Measurements from ENCODE around the gene RBL2.

Gene RBL2

DNA sequence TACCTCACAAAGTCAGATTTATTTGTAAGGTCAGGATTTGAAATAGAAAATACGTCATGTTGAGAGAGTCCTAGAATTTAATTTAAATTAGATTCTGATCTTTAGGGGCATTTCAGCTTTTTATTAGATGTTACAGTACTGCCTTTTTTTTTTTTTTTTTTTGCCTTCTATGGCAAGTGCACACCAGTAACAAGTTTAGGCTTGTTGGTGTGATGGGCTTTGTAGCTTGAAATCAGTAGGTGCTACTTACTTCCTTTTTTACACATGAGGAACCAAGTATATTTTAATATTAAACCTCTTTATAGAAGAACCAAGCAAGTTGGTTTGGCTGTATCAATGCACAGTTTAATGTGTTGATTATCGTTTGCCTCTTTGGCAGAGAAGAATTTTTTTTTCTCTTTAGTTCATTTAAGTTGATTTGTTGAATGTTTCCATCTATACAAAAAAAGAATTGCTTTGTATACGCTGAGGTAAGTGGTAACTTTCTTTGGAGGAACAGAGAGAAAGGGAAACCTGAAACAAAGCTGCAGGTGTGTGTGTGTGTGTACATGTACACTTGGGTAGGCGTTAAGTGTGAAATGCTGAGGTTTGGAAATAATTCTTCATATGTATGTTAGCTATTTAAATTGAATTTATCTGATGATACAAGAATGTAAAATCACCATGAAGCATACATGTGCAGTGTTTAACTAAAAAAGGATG, 15.7 kb downstream of the RBL2 start:
- no peak for DNase-seq (ENCODE audit: low read depth)

- no peak for DNase-seq (ENCODE audit: low read depth)
These were observed 19.7 kb downstream of the RBL2 start for GRCh38 chr16:53453928-53454327.

DNA sequence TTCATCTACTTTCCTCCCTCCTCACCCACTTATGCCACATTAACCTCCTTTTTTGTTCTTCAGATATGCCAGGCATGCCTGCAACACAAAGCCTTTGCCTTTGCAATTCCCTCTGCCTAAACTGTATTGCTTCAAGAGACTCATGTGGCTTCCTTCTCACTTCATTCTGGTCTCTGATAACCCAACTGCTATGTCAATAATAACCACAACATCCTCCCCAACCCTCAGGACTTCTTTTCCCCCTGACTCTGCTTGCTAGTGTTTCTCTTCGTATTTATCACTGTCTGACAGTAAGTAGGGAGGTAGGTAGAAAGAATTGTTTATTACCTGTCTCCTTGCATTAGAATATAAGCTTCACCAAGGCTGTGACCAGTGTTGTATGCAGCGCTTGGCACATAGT, 22.4 kb downstream of the RBL2 start:
- DNase-seq (ENCODE audit: low read depth), result no peak

DNA sequence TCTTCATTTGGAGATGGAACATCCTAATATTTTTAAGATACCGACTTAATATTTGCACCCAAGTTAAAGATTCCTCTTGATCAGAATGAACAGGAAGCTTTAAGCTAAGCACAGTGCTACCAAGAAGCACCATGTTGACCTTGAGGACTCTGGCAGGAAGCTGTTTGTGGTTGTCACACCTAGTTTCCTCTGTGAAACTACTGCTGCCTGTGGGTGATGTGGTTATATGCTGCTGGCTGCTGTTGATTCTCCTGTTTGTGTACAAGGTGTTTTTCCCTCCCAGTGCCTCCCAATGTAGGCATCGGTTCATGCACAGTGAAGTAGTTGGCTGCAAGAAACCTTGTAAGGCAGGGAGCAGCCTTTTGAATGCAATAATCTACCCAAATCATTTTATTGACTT, 23.4 kb downstream of the RBL2 start:
- DNase-seq (ENCODE audit: low read depth), result no peak

- DNase-seq (ENCODE audit: low read depth), result no peak
These were observed 24.4 kb downstream of the RBL2 start for GRCh38 chr16:53458635-53459034.

GRCh38 chr16:53465606-53466280, 31.5 kb downstream of the RBL2 start:
- DNase-seq (ENCODE audit: low read depth), result peak; percentile 56

GRCh38 chr16:53476867-53477266, 42.6 kb downstream of the RBL2 start:
- DNase-seq (ENCODE audit: low read depth), result no peak

GRCh38 chr16:53478965-53479364, 44.7 kb downstream of the RBL2 start:
- no peak for DNase-seq (ENCODE audit: low read depth)

DNA sequence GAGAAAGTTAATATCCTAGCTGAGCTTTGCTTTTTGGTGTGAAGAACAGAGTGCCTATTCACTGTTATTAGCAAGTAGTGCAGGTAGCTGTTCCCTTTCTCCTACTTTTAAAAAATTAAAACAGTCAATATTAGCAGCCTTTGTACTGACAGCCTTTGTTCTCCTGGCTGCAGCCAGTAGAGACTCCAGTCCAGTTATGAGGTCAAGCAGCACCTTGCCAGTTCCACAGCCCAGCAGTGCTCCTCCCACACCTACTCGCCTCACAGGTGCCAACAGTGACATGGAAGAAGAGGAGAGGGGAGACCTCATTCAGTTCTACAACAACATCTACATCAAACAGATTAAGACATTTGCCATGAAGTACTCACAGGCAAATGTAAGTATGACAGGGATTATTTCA, 46.1 kb downstream of the RBL2 start:
- no peak for DNase-seq (ENCODE audit: low read depth)

- no peak for DNase-seq (ENCODE audit: low read depth)
These were observed 47.9 kb downstream of the RBL2 start for GRCh38 chr16:53482123-53482522.

DNA sequence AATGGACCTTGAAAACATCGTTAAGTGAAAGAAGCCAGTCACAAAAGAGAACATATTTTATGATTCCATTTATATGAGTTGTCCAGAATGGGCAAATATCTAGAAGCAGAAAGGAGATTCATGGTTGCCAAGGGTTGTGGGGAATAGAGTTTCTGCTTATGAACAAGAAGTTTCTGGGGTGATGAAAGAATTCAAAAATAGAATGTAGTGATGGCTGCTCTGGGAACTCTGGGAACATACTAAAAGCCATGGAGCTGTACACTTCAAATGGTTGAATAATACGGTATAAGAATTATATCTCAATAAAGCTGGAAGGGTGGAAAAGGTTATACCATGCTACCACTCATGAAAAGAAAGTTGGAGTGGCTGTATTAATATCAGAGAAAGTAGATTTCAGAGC, 50.3 kb downstream of the RBL2 start:
- no peak for DNase-seq (ENCODE audit: low read depth)

GRCh38 chr16:53486230-53486629, 52.0 kb downstream of the RBL2 start:
- no peak for DNase-seq (ENCODE audit: low read depth)

- no peak for DNase-seq (ENCODE audit: low read depth)
These were observed 55.5 kb downstream of the RBL2 start for GRCh38 chr16:53489755-53490154.

DNA sequence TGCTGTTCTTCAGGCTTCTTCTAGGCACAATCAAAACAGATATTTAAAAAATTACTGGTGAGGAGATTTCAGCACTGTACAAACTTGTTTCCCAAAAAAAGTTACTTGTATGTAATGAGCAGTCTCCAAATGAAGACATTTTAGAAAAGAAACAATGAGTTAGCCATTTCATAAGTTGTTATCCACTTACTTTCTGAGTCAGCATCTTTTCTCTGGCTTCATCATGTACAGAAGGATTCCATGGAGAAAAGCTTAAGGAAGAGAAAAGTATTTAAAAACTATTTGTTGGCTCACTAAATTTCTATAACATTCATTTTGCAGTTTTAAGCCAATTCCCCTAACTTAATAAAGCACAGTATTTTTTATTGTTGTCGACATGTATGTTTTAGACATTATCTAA, 58.2 kb downstream of the RBL2 start:
- DNase-seq (ENCODE audit: low read depth), result no peak

DNA sequence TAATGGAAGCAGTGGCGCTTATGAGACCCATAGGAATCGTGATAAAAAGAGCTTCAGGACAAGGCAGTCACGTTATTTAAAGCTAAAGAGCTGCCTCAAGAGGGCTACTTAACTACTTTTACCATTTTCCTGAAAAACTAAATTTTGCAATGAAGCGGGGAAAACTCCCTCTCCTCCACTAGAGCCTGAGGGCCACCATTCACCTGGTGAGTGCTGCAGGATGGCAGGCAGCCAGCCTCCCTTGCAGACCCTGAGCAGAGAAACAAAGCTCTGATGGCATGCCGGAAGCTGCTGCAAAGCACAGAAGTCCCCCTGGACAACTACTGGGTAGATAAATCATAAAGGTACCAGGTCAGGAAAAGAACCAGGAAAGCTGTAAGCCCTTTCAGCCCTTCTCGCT, 60.4 kb downstream of the RBL2 start:
- DNase-seq (ENCODE audit: low read depth), result no peak

- DNase-seq (ENCODE audit: low read depth), result no peak
These were observed 61.1 kb downstream of the RBL2 start for GRCh38 chr16:53495325-53495724.

GRCh38 chr16:53498984-53499383, 64.7 kb downstream of the RBL2 start:
- DNase-seq (ENCODE audit: low read depth), result no peak

- DNase-seq (ENCODE audit: low read depth), result no peak
These were observed 67.1 kb downstream of the RBL2 start for GRCh38 chr16:53501216-53501859.

DNA sequence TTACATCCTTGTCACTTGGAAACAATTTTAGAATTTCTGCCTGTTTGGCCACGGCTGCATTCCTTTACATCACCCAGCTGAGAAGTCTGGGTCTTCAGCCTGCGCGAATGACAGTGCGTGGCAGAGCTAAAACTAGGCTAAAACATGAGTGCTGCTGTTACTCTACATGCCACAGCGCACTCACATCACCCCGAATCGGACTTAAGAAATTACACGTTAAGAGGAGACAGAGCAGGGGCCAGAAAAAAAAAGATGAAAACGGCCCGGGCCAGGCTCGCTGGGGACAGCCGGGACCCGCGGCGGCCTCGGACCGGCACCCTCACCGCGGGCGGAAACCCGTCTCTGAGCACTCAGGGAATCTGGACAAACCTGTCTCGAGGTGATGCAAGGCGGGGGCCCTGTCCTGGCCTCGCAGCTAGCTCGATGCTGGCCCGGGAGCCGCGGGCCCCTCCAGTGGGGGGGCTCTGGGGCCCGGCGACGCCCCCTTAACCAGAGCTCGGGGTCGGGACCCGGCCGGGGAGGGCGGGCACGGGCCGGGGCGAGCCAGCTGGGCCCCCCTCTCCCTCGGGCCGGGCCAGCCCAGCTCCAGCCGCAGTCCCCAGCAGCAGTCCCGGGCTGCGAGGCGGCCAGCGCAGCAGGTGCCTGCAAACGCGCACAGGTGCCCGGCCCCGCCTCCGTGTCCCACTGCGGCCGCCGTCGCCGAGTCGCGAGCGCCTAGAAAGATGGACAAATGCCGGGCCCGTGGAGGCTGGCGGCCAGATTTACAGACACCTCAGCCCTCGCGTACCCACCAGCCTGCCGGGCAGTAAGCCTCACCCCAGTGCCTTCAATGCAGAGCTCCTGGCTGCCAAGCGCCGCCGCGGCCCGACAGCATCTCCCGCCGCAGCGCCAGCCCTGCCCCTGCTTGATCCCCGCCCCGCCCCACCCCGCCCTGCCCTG, 68.3 kb downstream of the RBL2 start, which contains the start of gene AKTIP:
TSS of gene AKTIP (minus strand) at position 879 of the 939 bp plus-strand sequence. CDS start 2,950 bp downstream, outside the sequence.
- no peak for DNase-seq (ENCODE audit: low read depth)

DNA sequence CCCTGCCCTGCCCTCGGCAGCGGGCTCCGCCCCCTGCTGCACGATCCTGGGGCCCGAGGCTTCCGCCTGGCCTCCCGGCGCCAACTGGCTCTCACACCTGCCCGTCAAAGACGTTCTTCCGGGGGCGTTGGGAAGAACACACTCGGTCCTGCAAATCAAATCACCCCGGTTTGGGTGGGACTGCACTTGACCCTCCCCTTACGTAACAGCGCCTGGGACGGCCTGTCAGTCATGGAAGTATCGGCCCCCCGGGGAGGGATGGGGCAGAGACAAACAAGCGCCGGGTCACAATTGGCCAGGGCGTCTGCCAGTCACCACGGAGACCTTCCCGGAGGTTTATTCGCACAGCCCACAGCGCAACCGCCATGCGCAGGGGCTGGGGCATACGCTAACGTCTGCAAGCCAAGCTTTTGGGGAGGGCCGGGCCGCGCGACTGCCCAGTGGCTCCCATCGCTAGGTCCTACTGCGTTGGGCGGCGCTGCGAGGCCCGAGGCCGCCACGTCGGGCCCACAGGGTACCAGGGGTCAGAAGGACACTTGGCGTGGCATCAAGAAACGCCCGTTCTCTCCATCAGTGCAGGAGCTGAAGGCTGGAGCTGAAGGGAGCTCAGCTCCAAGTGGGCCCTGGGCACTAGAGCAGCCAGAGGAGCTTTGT, 69.1 kb downstream of the RBL2 start:
- peak; percentile 99 for DNase-seq (ENCODE audit: low read depth)

DNA sequence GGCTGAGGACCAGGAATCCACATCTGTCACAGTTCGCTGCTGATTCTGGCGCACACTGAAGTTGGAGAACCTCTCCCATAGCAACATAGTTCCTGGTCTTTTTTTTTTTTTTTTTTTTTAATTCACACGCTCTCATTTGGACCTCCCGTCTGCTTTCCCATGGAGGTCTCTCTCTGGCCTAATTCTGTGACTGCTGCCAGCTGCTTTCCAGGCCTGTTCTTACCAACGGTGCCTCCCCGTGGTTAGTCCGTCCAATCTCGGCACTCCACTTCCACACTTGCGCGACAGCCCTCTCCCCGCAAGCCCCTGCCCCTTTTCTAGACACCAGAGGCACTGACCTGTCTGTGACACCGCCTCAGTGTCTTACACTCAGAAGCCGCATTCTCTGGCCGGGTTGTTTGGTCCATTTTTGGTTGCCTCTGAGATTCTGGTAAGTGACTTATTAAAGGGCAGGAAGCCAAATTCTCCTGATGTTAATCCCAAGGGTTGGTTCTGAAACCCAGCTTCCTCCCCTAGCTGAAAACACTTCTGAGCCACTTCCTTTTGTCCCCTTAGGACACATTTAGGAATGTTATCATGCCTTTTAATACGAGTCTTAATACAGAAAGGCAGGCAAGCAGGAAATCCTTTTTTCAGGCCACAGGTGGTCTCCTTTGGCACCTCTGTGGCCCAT, 69.9 kb downstream of the RBL2 start:
- DNase-seq (ENCODE audit: low read depth), result no peak
